Breast epithelium (tissue), 3 donors: ENCODE measurements around the gene NUB1.

Experiments
- POLR2A ChIP-seq: fragments of 450-650 bp; IDR thresholded peaks from one replicate; pipeline ENCODE4 v1.6.1; 2016; ENCODE audit warnings: antibody characterized with exemption, mild to moderate bottlenecking, moderate library complexity
- TF ChIP-seq, protein P1 (sequence below), 3 donors: fragments of 450-650 bp; IDR thresholded peaks; one replicate each; pipeline ENCODE4 v1.5.1; 2016 to 2017; ENCODE audit warnings: antibody characterized with exemption in 3 of 3, mild to moderate bottlenecking in 3 of 3, moderate library complexity in 3 of 3

DNA sequence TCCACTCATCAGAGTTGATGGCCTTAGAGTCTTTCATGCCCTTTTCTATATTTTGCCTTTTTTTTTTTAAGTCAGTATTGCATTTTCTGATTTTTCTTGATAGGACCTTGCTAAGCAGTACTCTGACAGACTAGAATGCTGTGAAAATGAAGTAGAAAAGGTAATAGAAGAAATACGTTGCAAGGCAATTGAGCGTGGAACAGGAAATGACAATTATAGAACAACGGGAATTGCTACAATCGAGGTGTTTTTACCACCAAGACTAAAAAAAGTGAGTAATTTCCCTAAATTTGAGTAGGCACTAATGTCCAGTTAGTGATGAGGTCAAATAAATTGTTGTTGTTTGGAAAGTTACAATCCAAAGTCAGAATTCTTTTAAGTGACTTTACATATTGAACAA, 7.4 kb downstream of the NUB1 start:
- TF ChIP-seq, protein P1, sequence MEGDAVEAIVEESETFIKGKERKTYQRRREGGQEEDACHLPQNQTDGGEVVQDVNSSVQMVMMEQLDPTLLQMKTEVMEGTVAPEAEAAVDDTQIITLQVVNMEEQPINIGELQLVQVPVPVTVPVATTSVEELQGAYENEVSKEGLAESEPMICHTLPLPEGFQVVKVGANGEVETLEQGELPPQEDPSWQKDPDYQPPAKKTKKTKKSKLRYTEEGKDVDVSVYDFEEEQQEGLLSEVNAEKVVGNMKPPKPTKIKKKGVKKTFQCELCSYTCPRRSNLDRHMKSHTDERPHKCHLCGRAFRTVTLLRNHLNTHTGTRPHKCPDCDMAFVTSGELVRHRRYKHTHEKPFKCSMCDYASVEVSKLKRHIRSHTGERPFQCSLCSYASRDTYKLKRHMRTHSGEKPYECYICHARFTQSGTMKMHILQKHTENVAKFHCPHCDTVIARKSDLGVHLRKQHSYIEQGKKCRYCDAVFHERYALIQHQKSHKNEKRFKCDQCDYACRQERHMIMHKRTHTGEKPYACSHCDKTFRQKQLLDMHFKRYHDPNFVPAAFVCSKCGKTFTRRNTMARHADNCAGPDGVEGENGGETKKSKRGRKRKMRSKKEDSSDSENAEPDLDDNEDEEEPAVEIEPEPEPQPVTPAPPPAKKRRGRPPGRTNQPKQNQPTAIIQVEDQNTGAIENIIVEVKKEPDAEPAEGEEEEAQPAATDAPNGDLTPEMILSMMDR (IDR thresholded peaks at IDR 0.05), result no peak
- TF ChIP-seq POLR2A, result no peak
